HEK293 (cell line): ENCODE data around the gene ERFE.
A peak's percentile ranks its signal among the peaks of the same experiment; 100 is the strongest.

Experiments
- GFI1B ChIP-seq: fragments of 450-650 bp; formaldehyde crosslinking; IDR thresholded peaks from 2 replicates; pipeline ENCODE4 v1.5.1; 2016; ENCODE audit warnings: missing biosample characterization, missing genetic modification characterization
- GLI4 ChIP-seq: fragments of 450-650 bp; formaldehyde crosslinking; IDR thresholded peaks from 2 replicates; pipeline ENCODE4 v1.5.1; 2016; ENCODE audit warnings: missing biosample characterization, missing genetic modification characterization
- GLIS2 ChIP-seq: fragments of 450-650 bp; formaldehyde crosslinking; IDR thresholded peaks from 2 replicates; pipeline ENCODE4 v1.5.1; 2016; ENCODE audit warnings: missing biosample characterization, missing genetic modification characterization
- OSR2 ChIP-seq: fragments of 450-650 bp; formaldehyde crosslinking; IDR thresholded peaks from 2 replicates; pipeline ENCODE4 v1.5.1; 2016; ENCODE audit warnings: missing biosample characterization, missing genetic modification characterization
- RBAK ChIP-seq: fragments of 450-650 bp; formaldehyde crosslinking; IDR thresholded peaks from 2 replicates; pipeline ENCODE4 v1.5.1; 2016; ENCODE audit warnings: missing biosample characterization, missing genetic modification characterization
- YY1 ChIP-seq: fragments of 450-650 bp; formaldehyde crosslinking; IDR thresholded peaks from 2 replicates; pipeline ENCODE4 v1.5.1; 2018; ENCODE audit warnings: missing biosample characterization, missing genetic modification characterization
- ZBTB21 ChIP-seq: fragments of 450-650 bp; formaldehyde crosslinking; IDR thresholded peaks from 2 replicates; pipeline ENCODE4 v1.5.1; 2017; ENCODE audit warnings: missing biosample characterization, missing genetic modification characterization
- ZBTB7A ChIP-seq: fragments of 450-650 bp; formaldehyde crosslinking; IDR thresholded peaks from 2 replicates; pipeline ENCODE4 v1.5.1; 2016; ENCODE audit warnings: low read depth, missing biosample characterization, missing genetic modification characterization
- ZEB2 ChIP-seq: fragments of 450-650 bp; formaldehyde crosslinking; IDR thresholded peaks from 2 replicates; pipeline ENCODE4 v1.5.1; 2016; ENCODE audit warnings: missing biosample characterization, missing genetic modification characterization
- ZFP37 ChIP-seq: fragments of 450-650 bp; formaldehyde crosslinking; IDR thresholded peaks from 2 replicates; pipeline ENCODE4 v1.5.1; 2016; ENCODE audit warnings: missing biosample characterization, missing genetic modification characterization
- ZFP69B ChIP-seq: fragments of 450-650 bp; formaldehyde crosslinking; IDR thresholded peaks from 2 replicates; pipeline ENCODE4 v1.5.1; 2016; ENCODE audit warnings: missing biosample characterization, missing genetic modification characterization
- ZNF114 ChIP-seq: fragments of 450-650 bp; formaldehyde crosslinking; IDR thresholded peaks from 2 replicates; pipeline ENCODE4 v1.5.0; 2017; ENCODE audit warnings: missing biosample characterization, missing genetic modification characterization
- ZNF146 ChIP-seq: fragments of 450-650 bp; formaldehyde crosslinking; IDR thresholded peaks from 2 replicates; pipeline ENCODE4 v1.5.1; 2016; ENCODE audit warnings: missing biosample characterization, missing genetic modification characterization
- ZNF23 ChIP-seq: fragments of 450-650 bp; formaldehyde crosslinking; IDR thresholded peaks from 2 replicates; pipeline ENCODE4 v1.5.1; 2016; ENCODE audit warnings: missing biosample characterization, missing genetic modification characterization, borderline replicate concordance
- ZNF239 ChIP-seq: fragments of 450-650 bp; formaldehyde crosslinking; IDR thresholded peaks from 2 replicates; pipeline ENCODE4 v1.5.1; 2016; ENCODE audit warnings: missing biosample characterization, missing genetic modification characterization
- ZNF24 ChIP-seq: fragments of 450-650 bp; formaldehyde crosslinking; IDR thresholded peaks from 2 replicates; pipeline ENCODE4 v1.5.1; 2016; ENCODE audit warnings: missing biosample characterization, missing genetic modification characterization
- ZNF266 ChIP-seq: fragments of 450-650 bp; formaldehyde crosslinking; IDR thresholded peaks from 2 replicates; pipeline ENCODE4 v1.5.1; 2016; ENCODE audit warnings: missing biosample characterization, missing genetic modification characterization, low read depth
- ZNF292 ChIP-seq: fragments of 450-650 bp; formaldehyde crosslinking; IDR thresholded peaks from 2 replicates; pipeline ENCODE4 v1.5.1; 2016; ENCODE audit warnings: low read depth, missing biosample characterization, missing genetic modification characterization, borderline replicate concordance
- ZNF341 ChIP-seq: fragments of 450-650 bp; formaldehyde crosslinking; IDR thresholded peaks from 2 replicates; pipeline ENCODE4; 2016; ENCODE audit warnings: low read depth, missing biosample characterization, missing genetic modification characterization
- ZNF354C ChIP-seq: fragments of 450-650 bp; formaldehyde crosslinking; IDR thresholded peaks from 2 replicates; pipeline ENCODE4 v1.5.1; 2016; ENCODE audit warnings: missing biosample characterization, missing genetic modification characterization, low read depth, borderline replicate concordance
- ZNF473 ChIP-seq: fragments of 450-650 bp; formaldehyde crosslinking; IDR thresholded peaks from 2 replicates; pipeline ENCODE4 v1.5.1; 2017; ENCODE audit warnings: missing biosample characterization, missing genetic modification characterization
- ZNF48 ChIP-seq: fragments of 450-650 bp; formaldehyde crosslinking; IDR thresholded peaks from 2 replicates; pipeline ENCODE4 v1.5.1; 2016; ENCODE audit warnings: missing biosample characterization, missing genetic modification characterization
- ZNF558 ChIP-seq: fragments of 450-650 bp; formaldehyde crosslinking; IDR thresholded peaks from 2 replicates; pipeline ENCODE4 v1.5.1; 2016; ENCODE audit warnings: missing biosample characterization, missing genetic modification characterization
- ZNF585B ChIP-seq: fragments of 450-650 bp; formaldehyde crosslinking; IDR thresholded peaks from 2 replicates; pipeline ENCODE4 v1.5.1; 2016; ENCODE audit warnings: missing biosample characterization, missing genetic modification characterization
- ZNF645 ChIP-seq: fragments of 450-650 bp; formaldehyde crosslinking; IDR thresholded peaks from 2 replicates; pipeline ENCODE4; 2016; ENCODE audit warnings: missing biosample characterization, missing genetic modification characterization
- ZNF660 ChIP-seq: fragments of 450-650 bp; IDR thresholded peaks from 2 replicates; pipeline ENCODE4 v1.5.1; 2018; ENCODE audit warnings: missing biosample characterization, mild to moderate bottlenecking, missing genetic modification characterization
- ZNF785 ChIP-seq: fragments of 450-650 bp; formaldehyde crosslinking; IDR thresholded peaks from 2 replicates; pipeline ENCODE4 v1.5.1; 2016; ENCODE audit warnings: missing biosample characterization, missing genetic modification characterization
- ZNF791 ChIP-seq: fragments of 450-650 bp; formaldehyde crosslinking; IDR thresholded peaks from 2 replicates; pipeline ENCODE4 v1.5.1; 2016; ENCODE audit warnings: missing biosample characterization, missing genetic modification characterization
- ZNF792 ChIP-seq: fragments of 450-650 bp; formaldehyde crosslinking; IDR thresholded peaks from 2 replicates; pipeline ENCODE4 v1.5.1; 2016; ENCODE audit warnings: missing biosample characterization, missing genetic modification characterization
- TF ChIP-seq, protein P1 (sequence below): fragments of 450-650 bp; formaldehyde crosslinking; conservative IDR thresholded peaks from 2 replicates; pipeline ENCODE4 v1.5.1; 2016; ENCODE audit warnings: low read depth, missing biosample characterization, missing genetic modification characterization
- TF ChIP-seq, protein P2 (sequence below): fragments of 450-650 bp; formaldehyde crosslinking; IDR thresholded peaks from 2 replicates; pipeline ENCODE4 v1.5.1; 2016; ENCODE audit warnings: missing biosample characterization, missing genetic modification characterization
- TF ChIP-seq, protein P3 (sequence below): fragments of 450-650 bp; formaldehyde crosslinking; IDR thresholded peaks from 2 replicates; pipeline ENCODE4 v1.5.1; 2017; ENCODE audit warnings: missing biosample characterization, mild to moderate bottlenecking, missing genetic modification characterization, moderate library complexity
- TF ChIP-seq, protein P4 (sequence below): fragments of 450-650 bp; formaldehyde crosslinking; IDR thresholded peaks from 2 replicates; pipeline ENCODE4 v1.5.1; 2016; ENCODE audit warnings: missing biosample characterization, missing genetic modification characterization

ERFE gene

GRCh38 chr2:238169048-238169707 is 10.4 kb downstream of the ERFE start (continued):
- TF ChIP-seq, protein P1, sequence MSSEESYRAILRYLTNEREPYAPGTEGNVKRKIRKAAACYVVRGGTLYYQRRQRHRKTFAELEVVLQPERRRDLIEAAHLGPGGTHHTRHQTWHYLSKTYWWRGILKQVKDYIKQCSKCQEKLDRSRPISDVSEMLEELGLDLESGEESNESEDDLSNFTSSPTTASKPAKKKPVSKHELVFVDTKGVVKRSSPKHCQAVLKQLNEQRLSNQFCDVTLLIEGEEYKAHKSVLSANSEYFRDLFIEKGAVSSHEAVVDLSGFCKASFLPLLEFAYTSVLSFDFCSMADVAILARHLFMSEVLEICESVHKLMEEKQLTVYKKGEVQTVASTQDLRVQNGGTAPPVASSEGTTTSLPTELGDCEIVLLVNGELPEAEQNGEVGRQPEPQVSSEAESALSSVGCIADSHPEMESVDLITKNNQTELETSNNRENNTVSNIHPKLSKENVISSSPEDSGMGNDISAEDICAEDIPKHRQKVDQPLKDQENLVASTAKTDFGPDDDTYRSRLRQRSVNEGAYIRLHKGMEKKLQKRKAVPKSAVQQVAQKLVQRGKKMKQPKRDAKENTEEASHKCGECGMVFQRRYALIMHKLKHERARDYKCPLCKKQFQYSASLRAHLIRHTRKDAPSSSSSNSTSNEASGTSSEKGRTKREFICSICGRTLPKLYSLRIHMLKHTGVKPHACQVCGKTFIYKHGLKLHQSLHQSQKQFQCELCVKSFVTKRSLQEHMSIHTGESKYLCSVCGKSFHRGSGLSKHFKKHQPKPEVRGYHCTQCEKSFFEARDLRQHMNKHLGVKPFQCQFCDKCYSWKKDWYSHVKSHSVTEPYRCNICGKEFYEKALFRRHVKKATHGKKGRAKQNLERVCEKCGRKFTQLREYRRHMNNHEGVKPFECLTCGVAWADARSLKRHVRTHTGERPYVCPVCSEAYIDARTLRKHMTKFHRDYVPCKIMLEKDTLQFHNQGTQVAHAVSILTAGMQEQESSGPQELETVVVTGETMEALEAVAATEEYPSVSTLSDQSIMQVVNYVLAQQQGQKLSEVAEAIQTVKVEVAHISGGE (tag by site-specific recombination), result no peak
- no peak for TF ChIP-seq GFI1B
- TF ChIP-seq ZNF354C (tag by site-specific recombination), result no peak
- TF ChIP-seq OSR2 (tag by site-specific recombination), result no peak; the same call in 1 of the 2 replicates
- no peak for TF ChIP-seq ZNF645 (tag by site-specific recombination)
- TF ChIP-seq ZNF558 (tag by site-specific recombination), result no peak
- no peak for TF ChIP-seq ZFP37
- TF ChIP-seq, protein P2, sequence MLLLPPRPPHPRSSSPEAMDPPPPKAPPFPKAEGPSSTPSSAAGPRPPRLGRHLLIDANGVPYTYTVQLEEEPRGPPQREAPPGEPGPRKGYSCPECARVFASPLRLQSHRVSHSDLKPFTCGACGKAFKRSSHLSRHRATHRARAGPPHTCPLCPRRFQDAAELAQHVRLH (tag by site-specific recombination), result no peak
- no peak for TF ChIP-seq RBAK
- no peak for TF ChIP-seq ZNF266
- no peak for TF ChIP-seq ZNF585B (tag by site-specific recombination)
- TF ChIP-seq ZNF24 (tag by site-specific recombination), result no peak
- no peak for TF ChIP-seq ZBTB7A
- peak; percentile 71 for TF ChIP-seq ZBTB21
- TF ChIP-seq, protein P3, sequence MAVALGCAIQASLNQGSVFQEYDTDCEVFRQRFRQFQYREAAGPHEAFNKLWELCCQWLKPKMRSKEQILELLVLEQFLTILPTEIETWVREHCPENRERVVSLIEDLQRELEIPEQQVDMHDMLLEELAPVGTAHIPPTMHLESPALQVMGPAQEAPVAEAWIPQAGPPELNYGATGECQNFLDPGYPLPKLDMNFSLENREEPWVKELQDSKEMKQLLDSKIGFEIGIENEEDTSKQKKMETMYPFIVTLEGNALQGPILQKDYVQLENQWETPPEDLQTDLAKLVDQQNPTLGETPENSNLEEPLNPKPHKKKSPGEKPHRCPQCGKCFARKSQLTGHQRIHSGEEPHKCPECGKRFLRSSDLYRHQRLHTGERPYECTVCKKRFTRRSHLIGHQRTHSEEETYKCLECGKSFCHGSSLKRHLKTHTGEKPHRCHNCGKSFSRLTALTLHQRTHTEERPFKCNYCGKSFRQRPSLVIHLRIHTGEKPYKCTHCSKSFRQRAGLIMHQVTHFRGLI (tag by site-specific recombination), result no peak
- TF ChIP-seq ZFP69B (tag by site-specific recombination), result 0 out of 2 replicates have a peak, but pooled peaks have one; percentile 27
- TF ChIP-seq, protein P4, sequence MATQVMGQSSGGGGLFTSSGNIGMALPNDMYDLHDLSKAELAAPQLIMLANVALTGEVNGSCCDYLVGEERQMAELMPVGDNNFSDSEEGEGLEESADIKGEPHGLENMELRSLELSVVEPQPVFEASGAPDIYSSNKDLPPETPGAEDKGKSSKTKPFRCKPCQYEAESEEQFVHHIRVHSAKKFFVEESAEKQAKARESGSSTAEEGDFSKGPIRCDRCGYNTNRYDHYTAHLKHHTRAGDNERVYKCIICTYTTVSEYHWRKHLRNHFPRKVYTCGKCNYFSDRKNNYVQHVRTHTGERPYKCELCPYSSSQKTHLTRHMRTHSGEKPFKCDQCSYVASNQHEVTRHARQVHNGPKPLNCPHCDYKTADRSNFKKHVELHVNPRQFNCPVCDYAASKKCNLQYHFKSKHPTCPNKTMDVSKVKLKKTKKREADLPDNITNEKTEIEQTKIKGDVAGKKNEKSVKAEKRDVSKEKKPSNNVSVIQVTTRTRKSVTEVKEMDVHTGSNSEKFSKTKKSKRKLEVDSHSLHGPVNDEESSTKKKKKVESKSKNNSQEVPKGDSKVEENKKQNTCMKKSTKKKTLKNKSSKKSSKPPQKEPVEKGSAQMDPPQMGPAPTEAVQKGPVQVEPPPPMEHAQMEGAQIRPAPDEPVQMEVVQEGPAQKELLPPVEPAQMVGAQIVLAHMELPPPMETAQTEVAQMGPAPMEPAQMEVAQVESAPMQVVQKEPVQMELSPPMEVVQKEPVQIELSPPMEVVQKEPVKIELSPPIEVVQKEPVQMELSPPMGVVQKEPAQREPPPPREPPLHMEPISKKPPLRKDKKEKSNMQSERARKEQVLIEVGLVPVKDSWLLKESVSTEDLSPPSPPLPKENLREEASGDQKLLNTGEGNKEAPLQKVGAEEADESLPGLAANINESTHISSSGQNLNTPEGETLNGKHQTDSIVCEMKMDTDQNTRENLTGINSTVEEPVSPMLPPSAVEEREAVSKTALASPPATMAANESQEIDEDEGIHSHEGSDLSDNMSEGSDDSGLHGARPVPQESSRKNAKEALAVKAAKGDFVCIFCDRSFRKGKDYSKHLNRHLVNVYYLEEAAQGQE, result no peak
- no peak for TF ChIP-seq ZNF791 (tag by site-specific recombination)
- TF ChIP-seq ZNF292 (tag by site-specific recombination), result no peak
- peak; percentile 58 for TF ChIP-seq ZEB2 (tag by site-specific recombination)
- TF ChIP-seq ZNF473 (tag by site-specific recombination), result no peak
- no peak for TF ChIP-seq ZNF239 (tag by site-specific recombination)
- no peak for TF ChIP-seq ZNF114 (tag by site-specific recombination)
- TF ChIP-seq ZNF23 (tag by site-specific recombination), result no peak
- TF ChIP-seq GLI4 (tag by site-specific recombination), result no peak
- TF ChIP-seq ZNF785, result no peak
- TF ChIP-seq ZNF341 (tag by site-specific recombination), result 0 out of 2 replicates have a peak, but pooled peaks have one; percentile 9
- TF ChIP-seq ZNF660, result peak; percentile 11; the same call in 1 of the 2 replicates
- no peak for TF ChIP-seq YY1 (tag by site-specific recombination)
- TF ChIP-seq ZNF792, result no peak
- no peak for TF ChIP-seq GLIS2 (tag by site-specific recombination)
- TF ChIP-seq ZNF48 (tag by site-specific recombination), result no peak
- no peak for TF ChIP-seq ZNF146 (tag by site-specific recombination)
